Caco-2 (cell line): Measurements from ENCODE around the gene INPP5J. TPM values are rescaled to one million over a fixed set of nuclear protein-coding genes. Genes with fewer than 3 reads are reported as not detected.

Experiments
- BruUV-seq: library from RNA; stranded (reverse); fragments of 400-500 nt; replicated peaks from 2 replicates; lab custom pipeline; 2021; lab: Mats Ljungman, UMichigan
- CTCF ChIA-PET: fragments of 300-600 bp; sonication (Branson Sonifier 250); formaldehyde crosslinking; loops from one replicate; lab custom pipeline; 2022; ENCODE audit warnings: antibody characterized with exemption; lab: Charles Lee
- POLR2A ChIA-PET: fragments of 300-600 bp; sonication (Branson Sonifier 250); formaldehyde crosslinking; loops from one replicate; lab custom pipeline; 2022; ENCODE audit warnings: antibody characterized with exemption; lab: Charles Lee
- DNase-seq, 2 experiments: peaks; one replicate each; pipeline versions ENCODE4 v3.0.0 to v3.0.0-alpha.2; 2020 to 2022
- H3K27me3 ChIP-seq: replicated peaks from 2 replicates; pipeline ENCODE4 v1.6.0; 2011; ENCODE audit warnings: low read length; ENCODE audit not compliant: control insufficient read depth, insufficient read depth
- H3K36me3 ChIP-seq: 2 replicates; pipeline ENCODE4 v1.5.1; 2011; ENCODE audit warnings: low read length; ENCODE audit not compliant: control insufficient read depth, insufficient read depth
- H3K4me1 ChIP-seq: fragments of 250-450 bp; sonication (Bioruptor Pico); 2 replicates; pipeline ENCODE4 v1.5.1; 2020; ENCODE audit warnings: mild to moderate bottlenecking
- H3K4me3 ChIP-seq: 2 replicates; pipeline ENCODE4 v1.5.1; 2011; ENCODE audit warnings: low read depth, mild to moderate bottlenecking, control low read depth, low read length
- H3K9me3 ChIP-seq: fragments of 250-450 bp; sonication (Bioruptor Pico); 2 replicates; pipeline ENCODE4 v1.5.1; 2020; ENCODE audit warnings: mild to moderate bottlenecking, moderate library complexity
- H3K27ac Mint-ChIP-seq: one replicate; pipeline ENCODE4 v1.8.0; 2022; ENCODE audit warnings: mixed read lengths; ENCODE audit not compliant: unreplicated experiment
- H3K27me3 Mint-ChIP-seq: one replicate; pipeline ENCODE4 v1.8.0; 2022; ENCODE audit warnings: mixed read lengths; ENCODE audit not compliant: insufficient read depth, unreplicated experiment
- H3K36me3 Mint-ChIP-seq: one replicate; pipeline ENCODE4 v1.8.0; 2022; ENCODE audit warnings: mild to moderate bottlenecking, mixed read lengths; ENCODE audit not compliant: insufficient read depth, unreplicated experiment
- H3K4me1 Mint-ChIP-seq: one replicate; pipeline ENCODE4 v1.8.0; 2022; ENCODE audit warnings: low read depth, mixed read lengths; ENCODE audit not compliant: unreplicated experiment
- H3K4me3 Mint-ChIP-seq: one replicate; pipeline ENCODE4 v1.8.0; 2022; ENCODE audit warnings: mild to moderate bottlenecking, moderate library complexity, mixed read lengths; ENCODE audit not compliant: unreplicated experiment
- H3K9me3 Mint-ChIP-seq: one replicate; pipeline ENCODE4 v1.8.0; 2022; ENCODE audit warnings: mixed read lengths; ENCODE audit not compliant: unreplicated experiment
- intact Hi-C: fragments of 100-400 bp; cut with micrococcal nuclease; formaldehyde crosslinking; loops from one replicate; pipeline ENCODE4 v1.10.0; 2022; ENCODE audit not compliant: unreplicated experiment
- total RNA-seq: library from RNA; stranded (reverse); gene quantifications from 2 replicates; pipeline ENCODE4 v1.2.3, GENCODE V29; 2022
- TF ChIP-seq, protein P1 (sequence below), 2 experiments: fragments of 200-600 bp in 1 of 2; IDR thresholded peaks; 1 replicate in 1 of 2; 2 replicates in 1 of 2; pipeline versions ENCODE4 v1.5.1 to v1.8.0; 2011 to 2022; ENCODE audit warnings: antibody characterized with exemption in 1 of 2, control low read depth in 1 of 2, inconsistent platforms in 1 of 2, low read depth in 1 of 2, low read length in 1 of 2, mild to moderate bottlenecking in 1 of 2, moderate library complexity in 1 of 2; ENCODE audit not compliant: insufficient read depth in 1 of 2, severe bottlenecking in 1 of 2, unreplicated experiment in 1 of 2

Gene INPP5J
- total RNA-seq, 1 experiment from 2014 or later = 6.8 TPM

DNA sequence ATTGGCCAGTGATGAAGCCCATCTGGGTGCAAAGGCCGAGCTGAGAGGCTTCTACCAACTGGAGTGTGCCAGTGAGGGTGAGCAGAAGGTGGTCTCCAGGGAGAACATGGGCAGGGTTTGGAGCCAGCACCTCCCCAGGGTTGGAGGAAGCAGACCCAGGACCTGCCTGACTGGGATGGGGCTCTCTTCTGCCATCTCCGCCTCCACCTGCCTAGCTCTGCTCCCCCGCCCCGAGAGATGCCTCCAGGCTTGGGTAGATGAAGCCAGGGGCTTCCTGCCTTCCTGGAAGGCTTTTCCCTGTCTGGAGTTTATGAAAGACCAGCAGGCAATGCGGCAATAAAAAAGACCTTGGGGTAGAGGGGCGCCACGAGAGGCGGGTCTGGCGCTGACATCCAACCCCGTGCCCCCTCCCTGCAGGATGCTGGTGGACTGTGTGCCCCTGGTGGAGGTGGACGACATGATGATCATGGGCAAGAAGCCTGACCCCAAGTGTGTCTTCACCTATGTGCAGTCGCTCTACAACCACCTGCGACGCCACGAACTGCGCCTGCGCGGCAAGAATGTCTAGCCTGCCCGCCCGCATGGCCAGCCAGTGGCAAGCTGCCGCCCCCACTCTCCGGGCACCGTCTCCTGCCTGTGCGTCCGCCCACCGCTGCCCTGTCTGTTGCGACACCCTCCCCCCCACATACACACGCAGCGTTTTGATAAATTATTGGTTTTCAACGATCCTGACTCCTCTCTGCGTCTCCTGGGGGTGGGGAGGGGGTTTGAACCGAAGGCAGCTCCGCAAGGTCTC lies 18.7 kb upstream of the INPP5J start:
- TF ChIP-seq, protein P1, sequence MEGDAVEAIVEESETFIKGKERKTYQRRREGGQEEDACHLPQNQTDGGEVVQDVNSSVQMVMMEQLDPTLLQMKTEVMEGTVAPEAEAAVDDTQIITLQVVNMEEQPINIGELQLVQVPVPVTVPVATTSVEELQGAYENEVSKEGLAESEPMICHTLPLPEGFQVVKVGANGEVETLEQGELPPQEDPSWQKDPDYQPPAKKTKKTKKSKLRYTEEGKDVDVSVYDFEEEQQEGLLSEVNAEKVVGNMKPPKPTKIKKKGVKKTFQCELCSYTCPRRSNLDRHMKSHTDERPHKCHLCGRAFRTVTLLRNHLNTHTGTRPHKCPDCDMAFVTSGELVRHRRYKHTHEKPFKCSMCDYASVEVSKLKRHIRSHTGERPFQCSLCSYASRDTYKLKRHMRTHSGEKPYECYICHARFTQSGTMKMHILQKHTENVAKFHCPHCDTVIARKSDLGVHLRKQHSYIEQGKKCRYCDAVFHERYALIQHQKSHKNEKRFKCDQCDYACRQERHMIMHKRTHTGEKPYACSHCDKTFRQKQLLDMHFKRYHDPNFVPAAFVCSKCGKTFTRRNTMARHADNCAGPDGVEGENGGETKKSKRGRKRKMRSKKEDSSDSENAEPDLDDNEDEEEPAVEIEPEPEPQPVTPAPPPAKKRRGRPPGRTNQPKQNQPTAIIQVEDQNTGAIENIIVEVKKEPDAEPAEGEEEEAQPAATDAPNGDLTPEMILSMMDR (IDR thresholded peaks at IDR 0.05; ENCODE audit: insufficient read depth in 1 of 2, low read depth in 1 of 2, low read length in 1 of 2, severe bottlenecking in 1 of 2, unreplicated experiment in 1 of 2) = no peak
- H3K4me1 ChIP-seq = no peaks in the 10 kb centered on the region
- no peaks in the 10 kb centered on the region for H3K27me3 ChIP-seq
- Mint-ChIP-seq H3K4me3 (no peak overlapping the region), H3K27ac (no peak overlapping the region), H3K9me3 (no peaks in the 10 kb centered on the region), H3K4me1 (peaks cover 7% of the 10 kb centered on the region), H3K27me3 (no peaks in the 10 kb centered on the region), H3K36me3 (peaks cover 6% of the 10 kb centered on the region)
- no TSS peak for BruUV-seq
- no peaks in the 10 kb centered on the region; the same call in 1 of the 2 replicates for H3K36me3 ChIP-seq
- no peaks in the 10 kb centered on the region for H3K9me3 ChIP-seq
- intact Hi-C loops = no loop called here
- ChIA-PET POLR2A (no interaction called here), CTCF (no interaction called here)
- no peak overlapping the region for H3K4me3 ChIP-seq
- DNase-seq = no peak

DNA sequence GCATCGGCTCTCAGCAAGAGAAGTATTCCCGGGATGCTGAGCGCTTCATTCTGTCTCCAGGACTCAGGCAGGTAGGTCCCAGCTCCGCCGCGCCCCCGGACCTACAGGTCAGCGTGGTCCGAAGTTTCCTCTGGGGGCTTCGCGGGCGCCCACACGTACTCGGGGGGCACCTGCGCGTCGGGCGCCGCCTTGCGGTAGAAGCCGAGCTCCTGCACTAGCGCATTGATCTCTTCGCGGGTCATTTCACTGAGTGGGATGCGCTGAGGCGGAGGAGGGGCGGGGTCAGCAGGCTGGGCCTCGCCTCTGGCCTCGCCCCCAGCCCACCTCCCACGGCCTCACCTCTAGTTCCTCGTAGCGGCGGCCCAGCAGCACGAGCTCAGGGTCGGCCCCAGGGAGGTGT lies 17.9 kb upstream of the INPP5J start:
- POLR2A ChIA-PET = no interaction called here
- no peak overlapping the region for H3K4me3 Mint-ChIP-seq
- no peak for DNase-seq

DNA sequence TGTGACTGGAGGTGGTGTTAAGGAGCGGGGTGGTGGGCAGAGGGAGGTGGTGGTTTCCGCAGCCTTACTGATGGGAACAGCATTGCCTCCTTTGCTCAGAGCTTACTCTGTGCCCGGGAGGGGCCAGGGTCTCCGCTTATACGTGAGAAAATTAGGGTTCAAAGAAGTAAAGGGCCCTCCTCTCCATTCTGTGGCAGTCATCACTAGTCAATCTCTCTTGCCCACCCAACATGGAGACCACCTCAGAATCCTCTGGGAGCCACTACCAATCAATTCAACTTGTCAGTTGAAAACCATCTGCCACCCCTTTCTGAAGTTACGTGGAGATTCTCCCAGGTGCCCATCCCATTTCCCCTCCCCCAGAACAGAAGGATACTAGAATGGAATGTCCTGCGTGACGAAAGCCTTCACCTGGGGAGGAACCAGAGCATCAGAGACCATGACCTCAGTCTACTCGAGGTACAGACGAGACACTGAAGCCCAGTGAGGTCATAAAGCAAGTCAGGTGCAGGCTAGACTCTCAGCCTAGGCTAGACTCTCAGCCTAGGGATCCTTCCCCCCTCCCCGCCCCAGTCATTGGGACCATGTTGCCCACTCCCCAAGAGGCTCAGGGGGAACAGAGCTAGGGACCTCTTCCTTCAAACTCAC lies 17.4 kb upstream of the INPP5J start:
- no peak overlapping the region for H3K4me3 Mint-ChIP-seq
- Histone ChIP-seq H3K9me3 (no peaks in the 10 kb centered on the region), H3K27me3 (no peaks in the 10 kb centered on the region), H3K4me3 (no peak overlapping the region), H3K4me1 (no peaks in the 10 kb centered on the region), H3K36me3 (no peaks in the 10 kb centered on the region)
- ChIA-PET CTCF (no interaction called here), POLR2A (no interaction called here)
- TF ChIP-seq, protein P1 (IDR thresholded peaks at IDR 0.05; ENCODE audit: insufficient read depth in 1 of 2, low read depth in 1 of 2, low read length in 1 of 2, severe bottlenecking in 1 of 2, unreplicated experiment in 1 of 2) = no peak
- no peak overlapping the region for H3K27ac Mint-ChIP-seq
- no peaks in the 10 kb centered on the region for H3K9me3 Mint-ChIP-seq
- H3K27me3 Mint-ChIP-seq = no peaks in the 10 kb centered on the region
- intact Hi-C loops = no loop called here
- BruUV-seq = no TSS peak
- peaks cover 6% of the 10 kb centered on the region for H3K36me3 Mint-ChIP-seq
- DNase-seq = no peak
- peaks cover 7% of the 10 kb centered on the region for H3K4me1 Mint-ChIP-seq

More for the DNA sequence above, 17.9 kb upstream of the INPP5J start:
- H3K27me3 ChIP-seq = no peaks in the 10 kb centered on the region
- peaks cover 6% of the 10 kb centered on the region for H3K36me3 Mint-ChIP-seq
- H3K4me1 ChIP-seq = no peaks in the 10 kb centered on the region
- H3K9me3 Mint-ChIP-seq = no peaks in the 10 kb centered on the region
- no peak overlapping the region for H3K4me3 ChIP-seq
- TF ChIP-seq, protein P1 (IDR thresholded peaks at IDR 0.05; ENCODE audit: insufficient read depth in 1 of 2, low read depth in 1 of 2, low read length in 1 of 2, severe bottlenecking in 1 of 2, unreplicated experiment in 1 of 2) = no peak
- H3K9me3 ChIP-seq = no peaks in the 10 kb centered on the region
- peaks cover 7% of the 10 kb centered on the region for H3K4me1 Mint-ChIP-seq
- H3K27me3 Mint-ChIP-seq = no peaks in the 10 kb centered on the region
- CTCF ChIA-PET = no interaction called here
- no peak overlapping the region for H3K27ac Mint-ChIP-seq
- no peaks in the 10 kb centered on the region for H3K36me3 ChIP-seq
- intact Hi-C loops = no loop called here
- BruUV-seq = no TSS peak
